IPS-15b (cell line): ENCODE results near the gene PPP1R3D.
"Not testable (repeated sequence)": the region's sequence is repeated elsewhere in the genome, so short reads cannot be mapped to it uniquely, and the experiment has no call there.

Source experiments
- H3K27me3 ChIP-seq: one replicate; pipeline ENCODE4 v1.6.1; 2013; ENCODE audit warnings: low read length; ENCODE audit not compliant: control insufficient read depth, insufficient read depth
- H3K36me3 ChIP-seq: one replicate; pipeline ENCODE4 v1.6.1; 2013; ENCODE audit warnings: low read length; ENCODE audit not compliant: control insufficient read depth, insufficient read depth
- H3K4me1 ChIP-seq: one replicate; pipeline ENCODE4 v1.6.1; 2013; ENCODE audit warnings: mild to moderate bottlenecking, low read length; ENCODE audit not compliant: control insufficient read depth, insufficient read depth
- H3K4me3 ChIP-seq: one replicate; pipeline ENCODE4 v1.5.1; 2013; ENCODE audit warnings: low read depth, low read length
- H3K9ac ChIP-seq: one replicate; pipeline ENCODE4 v1.6.1; 2013; ENCODE audit warnings: low read depth, mild to moderate bottlenecking, low read length
- H3K9me3 ChIP-seq: one replicate; pipeline ENCODE4 v1.6.1; 2013; ENCODE audit warnings: mild to moderate bottlenecking, low read length; ENCODE audit not compliant: control insufficient read depth, insufficient read depth

Gene PPP1R3D

GRCh38 chr20:59966428-59966827, 26.3 kb upstream of the PPP1R3D start:
- no peaks in the 10 kb centered on the region for H3K9me3 ChIP-seq
- H3K27me3 ChIP-seq: peaks cover 2% of the 10 kb centered on the region
- H3K4me3 ChIP-seq: no peak overlapping the region
- H3K9ac ChIP-seq: no peak overlapping the region
- no peaks in the 10 kb centered on the region for H3K4me1 ChIP-seq
- no peaks in the 10 kb centered on the region for H3K36me3 ChIP-seq

- Histone ChIP-seq H3K9ac (no peak overlapping the region), H3K4me1 (no peaks in the 10 kb centered on the region), H3K9me3 (no peaks in the 10 kb centered on the region), H3K36me3 (no peaks in the 10 kb centered on the region), H3K27me3 (peaks cover 2% of the 10 kb centered on the region), H3K4me3 (no peak overlapping the region)
Observed at GRCh38 chr20:59962155-59962554, 22.1 kb upstream of the PPP1R3D start.

GRCh38 chr20:59961423-59961822, 21.3 kb upstream of the PPP1R3D start:
- no peaks in the 10 kb centered on the region for H3K9me3 ChIP-seq
- H3K4me1 ChIP-seq: no peaks in the 10 kb centered on the region
- H3K4me3 ChIP-seq: no peak overlapping the region
- no peaks in the 10 kb centered on the region for H3K36me3 ChIP-seq
- peaks cover 2% of the 10 kb centered on the region for H3K27me3 ChIP-seq
- H3K9ac ChIP-seq: no peak overlapping the region

- Histone ChIP-seq H3K4me3 (no peak overlapping the region), H3K4me1 (no peaks in the 10 kb centered on the region), H3K36me3 (no peaks in the 10 kb centered on the region), H3K9me3 (no peaks in the 10 kb centered on the region), H3K9ac (no peak overlapping the region), H3K27me3 (peaks cover 2% of the 10 kb centered on the region)
Observed at GRCh38 chr20:59958626-59959025, 18.5 kb upstream of the PPP1R3D start.

- Histone ChIP-seq H3K36me3 (no peaks in the 10 kb centered on the region), H3K4me1 (no peaks in the 10 kb centered on the region), H3K9ac (no peak within 1 kb of the TSS), H3K9me3 (no peaks in the 10 kb centered on the region), H3K4me3 (no peak within 1 kb of the TSS), H3K27me3 (peaks cover 2% of the 10 kb centered on the region)
Observed at GRCh38 chr20:59958123-59958522, 18.0 kb upstream of the PPP1R3D start, which contains the start of gene CDH26. Gene CDH26, plus strand, starts transcription at chr20:59958423. Its CDS starts 304 bp downstream, at chr20:59958727.

GRCh38 chr20:59957568-59957967, 17.5 kb upstream of the PPP1R3D start:
- not testable (repeated sequence) for H3K27me3 ChIP-seq, H3K4me3 ChIP-seq, H3K9ac ChIP-seq, H3K4me1 ChIP-seq, H3K9me3 ChIP-seq, H3K36me3 ChIP-seq

- Histone ChIP-seq H3K9ac (no peak overlapping the region), H3K9me3 (no peaks in the 10 kb centered on the region), H3K36me3 (no peaks in the 10 kb centered on the region), H3K27me3 (no peaks in the 10 kb centered on the region), H3K4me1 (no peaks in the 10 kb centered on the region), H3K4me3 (no peak overlapping the region)
Observed at GRCh38 chr20:59955131-59955796, 15.2 kb upstream of the PPP1R3D start.

- no peaks in the 10 kb centered on the region for H3K4me1 ChIP-seq
- no peak overlapping the region for H3K9ac ChIP-seq
- H3K27me3 ChIP-seq: no peaks in the 10 kb centered on the region
- H3K36me3 ChIP-seq: no peaks in the 10 kb centered on the region
- H3K4me3 ChIP-seq: no peak overlapping the region
- no peaks in the 10 kb centered on the region for H3K9me3 ChIP-seq
Observed at GRCh38 chr20:59954718-59955117, 14.6 kb upstream of the PPP1R3D start.

GRCh38 chr20:59949911-59950310, 9.8 kb upstream of the PPP1R3D start:
- Histone ChIP-seq H3K36me3 (no peaks in the 10 kb centered on the region), H3K9me3 (no peaks in the 10 kb centered on the region), H3K4me3 (no peak overlapping the region), H3K27me3 (no peaks in the 10 kb centered on the region), H3K4me1 (no peaks in the 10 kb centered on the region), H3K9ac (no peak overlapping the region)

GRCh38 chr20:59948828-59949720, 9.0 kb upstream of the PPP1R3D start:
- H3K9ac ChIP-seq: no peak overlapping the region
- no peaks in the 10 kb centered on the region for H3K9me3 ChIP-seq
- no peaks in the 10 kb centered on the region for H3K4me1 ChIP-seq
- H3K27me3 ChIP-seq: no peaks in the 10 kb centered on the region
- no peak overlapping the region for H3K4me3 ChIP-seq
- no peaks in the 10 kb centered on the region for H3K36me3 ChIP-seq

- Histone ChIP-seq H3K9me3 (no peaks in the 10 kb centered on the region), H3K27me3 (no peaks in the 10 kb centered on the region), H3K36me3 (no peaks in the 10 kb centered on the region), H3K4me1 (no peaks in the 10 kb centered on the region), H3K9ac (no peak overlapping the region), H3K4me3 (no peak overlapping the region)
Observed at GRCh38 chr20:59948212-59948611, 8.1 kb upstream of the PPP1R3D start.

GRCh38 chr20:59947376-59947775, 7.3 kb upstream of the PPP1R3D start:
- no peaks in the 10 kb centered on the region for H3K36me3 ChIP-seq
- no peak overlapping the region for H3K9ac ChIP-seq
- H3K4me3 ChIP-seq: no peak overlapping the region
- no peaks in the 10 kb centered on the region for H3K27me3 ChIP-seq
- H3K4me1 ChIP-seq: no peaks in the 10 kb centered on the region
- no peaks in the 10 kb centered on the region for H3K9me3 ChIP-seq
